DOHH2 (cell line): Measurements from ENCODE around the gene MAGI1.

Source experiments
- EZH2phosphoT487 ChIP-seq: fragments of 200-600 bp; sonication (generic); IDR thresholded peaks from 2 replicates; pipeline ENCODE4 v1.6.1; 2017; ENCODE audit warnings: borderline replicate concordance, mild to moderate bottlenecking, antibody characterized with exemption, low read length, moderate library complexity, mixed read lengths
- TF ChIP-seq, protein P1 (sequence below): fragments of 200-600 bp; sonication (generic); IDR thresholded peaks from one replicate; pipeline ENCODE4 v1.5.1; 2014; ENCODE audit warnings: antibody characterized with exemption, mild to moderate bottlenecking, low read depth, low read length; ENCODE audit not compliant: poor library complexity, severe bottlenecking

- TF ChIP-seq, protein P1, sequence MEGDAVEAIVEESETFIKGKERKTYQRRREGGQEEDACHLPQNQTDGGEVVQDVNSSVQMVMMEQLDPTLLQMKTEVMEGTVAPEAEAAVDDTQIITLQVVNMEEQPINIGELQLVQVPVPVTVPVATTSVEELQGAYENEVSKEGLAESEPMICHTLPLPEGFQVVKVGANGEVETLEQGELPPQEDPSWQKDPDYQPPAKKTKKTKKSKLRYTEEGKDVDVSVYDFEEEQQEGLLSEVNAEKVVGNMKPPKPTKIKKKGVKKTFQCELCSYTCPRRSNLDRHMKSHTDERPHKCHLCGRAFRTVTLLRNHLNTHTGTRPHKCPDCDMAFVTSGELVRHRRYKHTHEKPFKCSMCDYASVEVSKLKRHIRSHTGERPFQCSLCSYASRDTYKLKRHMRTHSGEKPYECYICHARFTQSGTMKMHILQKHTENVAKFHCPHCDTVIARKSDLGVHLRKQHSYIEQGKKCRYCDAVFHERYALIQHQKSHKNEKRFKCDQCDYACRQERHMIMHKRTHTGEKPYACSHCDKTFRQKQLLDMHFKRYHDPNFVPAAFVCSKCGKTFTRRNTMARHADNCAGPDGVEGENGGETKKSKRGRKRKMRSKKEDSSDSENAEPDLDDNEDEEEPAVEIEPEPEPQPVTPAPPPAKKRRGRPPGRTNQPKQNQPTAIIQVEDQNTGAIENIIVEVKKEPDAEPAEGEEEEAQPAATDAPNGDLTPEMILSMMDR, result no peak
- TF ChIP-seq EZH2phosphoT487, result no peak
These were observed 24.1 kb downstream of the MAGI1 start for GRCh38 chr3:66014651-66015050.
